ENCODE results near the gene RPL13. TPM values are rescaled to one million over a fixed set of nuclear protein-coding genes. Genes with fewer than 3 reads are reported as not detected.

The RPL13 gene
- total RNA-seq, 1 donor from 2014 or later: 2,070 TPM

- Mint-ChIP-seq H3K9me3 (ENCODE audit: unreplicated experiment) (no peaks in the 10 kb centered on the region), H3K27ac (ENCODE audit: unreplicated experiment) (no peak overlapping the region), H3K4me1 (ENCODE audit: unreplicated experiment) (peaks cover 6% of the 10 kb centered on the region), H3K36me3 (ENCODE audit: low read depth, unreplicated experiment) (peaks cover 48% of the 10 kb centered on the region), H3K4me3 (ENCODE audit: unreplicated experiment) (no peak overlapping the region), H3K27me3 (ENCODE audit: unreplicated experiment) (peaks cover 6% of the 10 kb centered on the region)
- no peak for TF ChIP-seq CTCF (IDR thresholded peaks at IDR 0.05; ENCODE audit: unreplicated experiment)
- no peak for DNase-seq (ENCODE audit: low spot score)
These were observed 4.7 kb upstream of the RPL13 start for GRCh38 chr16:89555780-89556179.

GRCh38 chr16:89556750-89557689 is 3.5 kb upstream of the RPL13 start:
- H3K27ac Mint-ChIP-seq (ENCODE audit: unreplicated experiment): no peak overlapping the region
- peak; percentile 93 for DNase-seq (ENCODE audit: low spot score)
- peaks cover 46% of the 10 kb centered on the region for H3K36me3 Mint-ChIP-seq (ENCODE audit: low read depth, unreplicated experiment)
- TF ChIP-seq CTCF (IDR thresholded peaks at IDR 0.05; ENCODE audit: unreplicated experiment): peak; percentile 80
- peaks cover 12% of the 10 kb centered on the region for H3K4me1 Mint-ChIP-seq (ENCODE audit: unreplicated experiment)
- peak overlapping the region; percentile 24 for H3K4me3 Mint-ChIP-seq (ENCODE audit: unreplicated experiment)
- H3K27me3 Mint-ChIP-seq (ENCODE audit: unreplicated experiment): peaks cover 6% of the 10 kb centered on the region
- H3K9me3 Mint-ChIP-seq (ENCODE audit: unreplicated experiment): no peaks in the 10 kb centered on the region

GRCh38 chr16:89557690-89558490 is 2.6 kb upstream of the RPL13 start:
- H3K27ac Mint-ChIP-seq (ENCODE audit: unreplicated experiment): no peak overlapping the region
- peaks cover 10% of the 10 kb centered on the region for H3K27me3 Mint-ChIP-seq (ENCODE audit: unreplicated experiment)
- no peak for DNase-seq (ENCODE audit: low spot score)
- no peaks in the 10 kb centered on the region for H3K9me3 Mint-ChIP-seq (ENCODE audit: unreplicated experiment)
- peaks cover 21% of the 10 kb centered on the region for H3K4me1 Mint-ChIP-seq (ENCODE audit: unreplicated experiment)
- H3K4me3 Mint-ChIP-seq (ENCODE audit: unreplicated experiment): no peak overlapping the region
- peak; percentile 24 for TF ChIP-seq CTCF (IDR thresholded peaks at IDR 0.05; ENCODE audit: unreplicated experiment)
- peaks cover 47% of the 10 kb centered on the region for H3K36me3 Mint-ChIP-seq (ENCODE audit: low read depth, unreplicated experiment)

GRCh38 chr16:89561142-89561883 is 831 bp downstream of the RPL13 start:
- peaks cover 40% of the 10 kb centered on the region for H3K4me1 Mint-ChIP-seq (ENCODE audit: unreplicated experiment)
- no peak for TF ChIP-seq CTCF (IDR thresholded peaks at IDR 0.05; ENCODE audit: unreplicated experiment)
- peaks cover 48% of the 10 kb centered on the region for H3K36me3 Mint-ChIP-seq (ENCODE audit: low read depth, unreplicated experiment)
- H3K4me3 Mint-ChIP-seq (ENCODE audit: unreplicated experiment): peak overlapping the region; percentile 96
- H3K27me3 Mint-ChIP-seq (ENCODE audit: unreplicated experiment): peaks cover 13% of the 10 kb centered on the region
- peak overlapping the region; percentile 62 for H3K27ac Mint-ChIP-seq (ENCODE audit: unreplicated experiment)
- no peaks in the 10 kb centered on the region for H3K9me3 Mint-ChIP-seq (ENCODE audit: unreplicated experiment)
- no peak for DNase-seq (ENCODE audit: low spot score)
